T-helper 22 cell (primary cell): Measurements from ENCODE around the gene BOD1L1.

Source experiments
- DNase-seq: peaks from one replicate; pipeline ENCODE4 v3.0.0-alpha.2; 2020; ENCODE audit warnings: low read depth

Gene BOD1L1

GRCh38 chr4:13627606-13628311 lies at the start of gene BOD1L1:
Gene BOD1L1 (minus strand): TSS chr4:13627725. CDS start chr4:13627587, 138 bp downstream.
- DNase-seq: peak; percentile 59

GRCh38 chr4:13674971-13675370 lies 47.4 kb upstream of the BOD1L1 start:
- DNase-seq: no peak

- DNase-seq: no peak
These were observed 45.6 kb upstream of the BOD1L1 start for GRCh38 chr4:13673167-13673566.

GRCh38 chr4:13670456-13671160 lies 43.1 kb upstream of the BOD1L1 start:
- no peak for DNase-seq

GRCh38 chr4:13665701-13666660 lies 38.5 kb upstream of the BOD1L1 start:
- no peak for DNase-seq

GRCh38 chr4:13659341-13660070 lies 32.0 kb upstream of the BOD1L1 start:
- DNase-seq: no peak

- DNase-seq: no peak
These were observed 29.3 kb upstream of the BOD1L1 start for GRCh38 chr4:13656569-13657405.

- peak; percentile 36 for DNase-seq
These were observed 26.8 kb upstream of the BOD1L1 start for GRCh38 chr4:13654162-13654797.

- DNase-seq: no peak
These were observed 26.2 kb upstream of the BOD1L1 start for GRCh38 chr4:13653766-13654161.

- DNase-seq: no peak
These were observed 19.5 kb upstream of the BOD1L1 start for GRCh38 chr4:13647031-13647430.

- DNase-seq: no peak
These were observed 17.6 kb upstream of the BOD1L1 start for GRCh38 chr4:13645075-13645474.

- DNase-seq: no peak
These were observed 14.8 kb upstream of the BOD1L1 start for GRCh38 chr4:13642170-13642950.

GRCh38 chr4:13641084-13641483 lies 13.6 kb upstream of the BOD1L1 start:
- no peak for DNase-seq

- DNase-seq: no peak
These were observed 12.8 kb upstream of the BOD1L1 start for GRCh38 chr4:13640149-13640940.

- DNase-seq: no peak
These were observed 7.8 kb upstream of the BOD1L1 start for GRCh38 chr4:13635286-13635799.

GRCh38 chr4:13633671-13634070 lies 6.1 kb upstream of the BOD1L1 start:
- no peak for DNase-seq

GRCh38 chr4:13627178-13627605 lies 333 bp downstream of the BOD1L1 start:
- peak; percentile 19 for DNase-seq

- no peak for DNase-seq
These were observed 890 bp downstream of the BOD1L1 start for GRCh38 chr4:13626492-13627177.
